ENCODE results near the gene TMPRSS12. TPM values are rescaled to one million over a fixed set of nuclear protein-coding genes. Genes with fewer than 3 reads are reported as not detected.

TMPRSS12 gene
- total RNA-seq, 4 donors from 2014 or later = not detected

- no peak overlapping the region for H3K4me3 ChIP-seq
- ATAC-seq = no peak
- peak overlapping the region in 1 of 4 donors; percentile 25 for H3K27ac ChIP-seq
- WGBS, 2 donors (ENCODE audit: low coverage in 1 of 2) = 64 to 74% methylated on average over 5 to 8 of the region's 9 CpGs
- H3K27me3 ChIP-seq = no peaks in the 10 kb centered on the region
- peaks cover 0 to 23% of the 10 kb centered on the region in 2 donors for H3K36me3 ChIP-seq
- H3K4me1 ChIP-seq = peaks cover 11 to 50% (median 16%) of the 10 kb centered on the region in 3 donors
- no peak for TF ChIP-seq POLR2A (IDR thresholded peaks at IDR 0.05)
- TF ChIP-seq EP300 (IDR thresholded peaks at IDR 0.05) = no peak
- TF ChIP-seq, protein P1, sequence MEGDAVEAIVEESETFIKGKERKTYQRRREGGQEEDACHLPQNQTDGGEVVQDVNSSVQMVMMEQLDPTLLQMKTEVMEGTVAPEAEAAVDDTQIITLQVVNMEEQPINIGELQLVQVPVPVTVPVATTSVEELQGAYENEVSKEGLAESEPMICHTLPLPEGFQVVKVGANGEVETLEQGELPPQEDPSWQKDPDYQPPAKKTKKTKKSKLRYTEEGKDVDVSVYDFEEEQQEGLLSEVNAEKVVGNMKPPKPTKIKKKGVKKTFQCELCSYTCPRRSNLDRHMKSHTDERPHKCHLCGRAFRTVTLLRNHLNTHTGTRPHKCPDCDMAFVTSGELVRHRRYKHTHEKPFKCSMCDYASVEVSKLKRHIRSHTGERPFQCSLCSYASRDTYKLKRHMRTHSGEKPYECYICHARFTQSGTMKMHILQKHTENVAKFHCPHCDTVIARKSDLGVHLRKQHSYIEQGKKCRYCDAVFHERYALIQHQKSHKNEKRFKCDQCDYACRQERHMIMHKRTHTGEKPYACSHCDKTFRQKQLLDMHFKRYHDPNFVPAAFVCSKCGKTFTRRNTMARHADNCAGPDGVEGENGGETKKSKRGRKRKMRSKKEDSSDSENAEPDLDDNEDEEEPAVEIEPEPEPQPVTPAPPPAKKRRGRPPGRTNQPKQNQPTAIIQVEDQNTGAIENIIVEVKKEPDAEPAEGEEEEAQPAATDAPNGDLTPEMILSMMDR (IDR thresholded peaks at IDR 0.05) = no peak
- TF ChIP-seq POLR2AphosphoS5 (IDR thresholded peaks at IDR 0.05) = no peak
- peaks cover 0 to 6% (median 0%) of the 10 kb centered on the region in 3 donors for H3K9me3 ChIP-seq
Observed at GRCh38 chr12:50936821-50937530, 94.2 kb downstream of the TMPRSS12 start.

Small RNA genes lying within 50 kb of the gene (small RNA-seq; reads per million reads assigned to genes)
- 0 reads per million in 4 donors for gene AC013244.2
- gene RN7SL519P = 0 reads per million in 4 donors

Other genes with a start within 250 kb of the TMPRSS12 start
- gene ATF1, start 78.8 kb upstream of the TMPRSS12 start, total RNA-seq = 10 to 100 TPM; 17.2 to 29.3 (median 19.4) TPM
- not detected for gene HIGD1C, start 109.6 kb downstream of the TMPRSS12 start, total RNA-seq
- 10 to 100 TPM; 24.9 to 47.1 (median 32.4) TPM for gene SLC11A2, start 183.5 kb downstream of the TMPRSS12 start, total RNA-seq
- gene LETMD1, start 205.4 kb downstream of the TMPRSS12 start, total RNA-seq = 10 to 100 TPM; 30.2 to 49.7 (median 42.6) TPM
- gene CSRNP2, start 240.7 kb downstream of the TMPRSS12 start, total RNA-seq = 10 to 100 TPM; 19.1 to 35.0 (median 28.3) TPM

Data from gastroesophageal sphincter (tissue), 4 donors.